Neural progenitor cell (in vitro differentiated cells): ENCODE data around the gene TLE5. TPM values are rescaled to one million over a fixed set of nuclear protein-coding genes. Genes with fewer than 3 reads are reported as not detected.

ENCODE experiments used
- DNase-seq: peaks from one replicate; pipeline ENCODE4 v3.0.0-alpha.2; 2016; ENCODE audit warnings: low spot score
- H2AFZ ChIP-seq: fragments of 200-600 bp; sonication (generic); replicated peaks from 2 replicates; pipeline ENCODE4 v1.6.1; 2016; ENCODE audit warnings: antibody characterized with exemption
- H3F3A ChIP-seq: fragments of 200-600 bp; sonication (generic); 2 replicates; pipeline ENCODE4 v1.6.1; 2016; ENCODE audit warnings: antibody characterized with exemption, low read depth
- H3K27ac ChIP-seq: fragments of 200-600 bp; sonication (generic); 2 replicates; pipeline ENCODE4 v1.5.1; 2016; ENCODE audit warnings: mild to moderate bottlenecking
- H3K27me3 ChIP-seq: fragments of 200-600 bp; sonication (generic); 2 replicates; pipeline ENCODE4 v1.6.1; 2016; ENCODE audit warnings: mild to moderate bottlenecking, moderate library complexity
- H3K36me3 ChIP-seq: fragments of 200-600 bp; sonication (generic); 2 replicates; pipeline ENCODE4 v1.5.1; 2016
- H3K4me1 ChIP-seq: fragments of 200-600 bp; sonication (generic); 2 replicates; pipeline ENCODE4 v1.6.1; 2016; ENCODE audit warnings: mixed run types
- H3K4me2 ChIP-seq: fragments of 200-600 bp; sonication (generic); 2 replicates; pipeline ENCODE4 v1.6.1; 2016
- H3K4me3 ChIP-seq: fragments of 200-600 bp; sonication (generic); 2 replicates; pipeline ENCODE4 v1.5.1; 2016
- H3K79me2 ChIP-seq: fragments of 200-600 bp; sonication (generic); 2 replicates; pipeline ENCODE4 v1.6.1; 2016; ENCODE audit warnings: low read depth
- H3K9ac ChIP-seq: fragments of 200-600 bp; sonication (generic); 2 replicates; pipeline ENCODE4 v1.6.1; 2016
- H3K9me3 ChIP-seq: fragments of 200-600 bp; sonication (generic); 2 replicates; pipeline ENCODE4 v1.5.1; 2016; ENCODE audit warnings: low read depth
- H4K20me1 ChIP-seq: fragments of 200-600 bp; sonication (generic); 2 replicates; pipeline ENCODE4 v1.6.1; 2016; ENCODE audit warnings: low read depth
- H3K27ac Mint-ChIP-seq: 3 replicates; pipeline ENCODE4 v1.8.0; 2021; ENCODE audit warnings: mixed read lengths
- H3K27me3 Mint-ChIP-seq: 2 replicates; pipeline ENCODE4 v1.8.0; 2022; ENCODE audit warnings: low read depth, mild to moderate bottlenecking, inconsistent platforms, moderate library complexity, mixed read lengths; ENCODE audit not compliant: insufficient read depth
- H3K36me3 Mint-ChIP-seq: 3 replicates; pipeline ENCODE4 v1.8.0; 2021; ENCODE audit warnings: mixed read lengths
- H3K4me1 Mint-ChIP-seq: 3 replicates; pipeline ENCODE4 v1.8.0; 2021; ENCODE audit warnings: mixed read lengths
- H3K4me3 Mint-ChIP-seq: 3 replicates; pipeline ENCODE4 v1.8.0; 2021; ENCODE audit warnings: mild to moderate bottlenecking, moderate library complexity, mixed read lengths
- H3K9me3 Mint-ChIP-seq: 3 replicates; pipeline ENCODE4 v1.8.0; 2020; ENCODE audit warnings: mixed read lengths
- EZH2 ChIP-seq: fragments of 200-600 bp; sonication (generic); IDR thresholded peaks from 2 replicates; pipeline ENCODE4 v1.6.1; 2017; ENCODE audit warnings: antibody characterized with exemption, mild to moderate bottlenecking, moderate library complexity
- EZH2phosphoT487 ChIP-seq: fragments of 200-600 bp; sonication (generic); IDR thresholded peaks from 2 replicates; pipeline ENCODE4 v1.6.1; 2017; ENCODE audit warnings: antibody characterized with exemption
- total RNA-seq: library from RNA; depleted of rRNA; stranded (reverse); fragments of >200 nt; gene quantifications from 2 replicates; pipeline ENCODE4 v1.2.3, GENCODE V29; 2015; ENCODE audit warnings: low replicate concordance
- TF ChIP-seq, protein P1 (sequence below): fragments of 200-600 bp; sonication (generic); IDR thresholded peaks from 2 replicates; pipeline ENCODE4 v1.5.1; 2017; ENCODE audit warnings: antibody characterized with exemption, mild to moderate bottlenecking

Gene TLE5
- total RNA-seq, 1 donor from 2014 or later: 54.6 TPM

DNA sequence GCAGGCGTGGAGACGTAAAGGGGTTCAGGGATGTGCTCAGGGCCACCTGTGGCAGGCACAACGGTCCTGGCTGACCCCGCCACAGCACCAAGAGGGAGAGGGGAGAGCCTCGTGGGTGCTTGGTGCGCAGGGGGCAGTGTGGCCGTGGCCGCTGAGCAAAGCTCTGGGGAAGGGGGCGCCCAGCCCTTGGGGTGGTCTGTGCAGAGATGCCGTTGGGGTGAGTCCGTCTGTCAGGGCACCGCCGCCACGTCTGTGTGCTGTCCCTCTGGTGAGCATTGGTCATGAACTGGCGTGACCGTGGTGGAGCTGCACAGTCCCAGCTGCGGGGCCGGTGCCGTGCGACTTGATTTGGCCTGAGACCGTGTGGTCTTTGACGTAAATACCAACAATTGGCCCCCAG is 47.2 kb upstream of the TLE5 start:
- Histone ChIP-seq H3K4me1 (no peaks in the 10 kb centered on the region), H2AFZ (no peak overlapping the region), H3F3A (no peaks in the 10 kb centered on the region), H3K9me3 (no peaks in the 10 kb centered on the region), H3K4me3 (no peak overlapping the region), H3K27ac (no peak overlapping the region), H3K79me2 (peaks cover 33% of the 10 kb centered on the region), H3K9ac (no peak overlapping the region), H4K20me1 (peaks cover 65% of the 10 kb centered on the region), H3K4me2 (no peak overlapping the region), H3K27me3 (no peaks in the 10 kb centered on the region), H3K36me3 (no peaks in the 10 kb centered on the region)
- H3K4me1 Mint-ChIP-seq: peaks cover 18% of the 10 kb centered on the region
- no peaks in the 10 kb centered on the region for H3K36me3 Mint-ChIP-seq
- DNase-seq: no peak
- no peaks in the 10 kb centered on the region for H3K9me3 Mint-ChIP-seq
- H3K27ac Mint-ChIP-seq: no peak overlapping the region
- no peak overlapping the region for H3K4me3 Mint-ChIP-seq
- TF ChIP-seq, protein P1, sequence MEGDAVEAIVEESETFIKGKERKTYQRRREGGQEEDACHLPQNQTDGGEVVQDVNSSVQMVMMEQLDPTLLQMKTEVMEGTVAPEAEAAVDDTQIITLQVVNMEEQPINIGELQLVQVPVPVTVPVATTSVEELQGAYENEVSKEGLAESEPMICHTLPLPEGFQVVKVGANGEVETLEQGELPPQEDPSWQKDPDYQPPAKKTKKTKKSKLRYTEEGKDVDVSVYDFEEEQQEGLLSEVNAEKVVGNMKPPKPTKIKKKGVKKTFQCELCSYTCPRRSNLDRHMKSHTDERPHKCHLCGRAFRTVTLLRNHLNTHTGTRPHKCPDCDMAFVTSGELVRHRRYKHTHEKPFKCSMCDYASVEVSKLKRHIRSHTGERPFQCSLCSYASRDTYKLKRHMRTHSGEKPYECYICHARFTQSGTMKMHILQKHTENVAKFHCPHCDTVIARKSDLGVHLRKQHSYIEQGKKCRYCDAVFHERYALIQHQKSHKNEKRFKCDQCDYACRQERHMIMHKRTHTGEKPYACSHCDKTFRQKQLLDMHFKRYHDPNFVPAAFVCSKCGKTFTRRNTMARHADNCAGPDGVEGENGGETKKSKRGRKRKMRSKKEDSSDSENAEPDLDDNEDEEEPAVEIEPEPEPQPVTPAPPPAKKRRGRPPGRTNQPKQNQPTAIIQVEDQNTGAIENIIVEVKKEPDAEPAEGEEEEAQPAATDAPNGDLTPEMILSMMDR: no peak
- TF ChIP-seq EZH2phosphoT487 (no peak), EZH2 (no peak)
- peaks cover 2% of the 10 kb centered on the region for H3K27me3 Mint-ChIP-seq

DNA sequence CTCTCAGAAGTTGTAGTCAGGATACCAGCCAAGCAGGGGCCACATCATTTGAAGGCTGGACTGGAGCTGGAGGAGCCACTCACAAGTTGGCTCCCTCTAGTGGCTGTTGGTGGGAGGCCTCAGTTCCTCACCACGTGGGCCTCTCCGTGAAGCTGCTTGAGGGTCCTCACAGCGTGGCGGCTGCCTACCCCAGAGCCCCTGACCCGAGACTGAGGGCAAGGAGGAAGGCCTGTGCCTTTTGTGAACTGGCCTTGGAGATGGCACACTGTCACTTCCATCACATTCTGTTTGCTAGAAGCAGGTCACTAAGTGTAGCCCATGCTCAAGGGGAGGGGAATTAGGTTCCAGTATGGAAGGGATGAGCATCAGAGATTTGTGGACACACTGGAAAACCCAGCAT is 46.5 kb upstream of the TLE5 start:
- H3K79me2 ChIP-seq: peaks cover 37% of the 10 kb centered on the region
- DNase-seq: peak; percentile 86

DNA sequence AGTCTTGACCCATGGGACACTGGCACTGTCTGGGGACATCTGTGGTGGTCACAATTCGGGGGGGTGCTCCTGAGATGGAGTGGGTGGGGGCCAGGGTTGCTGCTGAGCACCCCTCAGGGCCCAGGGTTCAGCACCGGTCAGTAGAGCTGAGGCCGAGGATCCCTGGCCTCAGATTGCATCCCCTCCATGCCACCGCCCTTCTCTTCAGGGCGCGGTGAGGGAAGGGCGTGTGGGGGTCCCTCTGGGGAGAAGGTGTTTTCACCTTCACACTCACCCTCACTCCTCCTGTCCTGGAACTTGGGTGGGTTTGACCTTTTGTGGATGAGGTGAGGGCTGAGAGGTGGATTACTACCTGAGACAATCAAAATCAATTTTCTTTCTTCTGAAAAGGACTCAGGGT is 45.4 kb upstream of the TLE5 start:
- H4K20me1 ChIP-seq: peaks cover 72% of the 10 kb centered on the region
- Mint-ChIP-seq H3K4me3 (no peak overlapping the region), H3K9me3 (no peaks in the 10 kb centered on the region), H3K27me3 (peaks cover 2% of the 10 kb centered on the region), H3K4me1 (peaks cover 20% of the 10 kb centered on the region), H3K27ac (peak overlapping the region; percentile 46), H3K36me3 (no peaks in the 10 kb centered on the region)
- H3K79me2 ChIP-seq: peaks cover 47% of the 10 kb centered on the region
- no peak overlapping the region for H2AFZ ChIP-seq
- no peak overlapping the region for H3K9ac ChIP-seq
- no peak overlapping the region for H3K4me2 ChIP-seq
- no peak overlapping the region for H3K27ac ChIP-seq
- H3K9me3 ChIP-seq: no peaks in the 10 kb centered on the region
- no peak for DNase-seq
- H3K27me3 ChIP-seq: no peaks in the 10 kb centered on the region
- peaks cover 7% of the 10 kb centered on the region for H3F3A ChIP-seq
- TF ChIP-seq, protein P1: no peak
- TF ChIP-seq EZH2phosphoT487: no peak
- TF ChIP-seq EZH2: no peak
- no peaks in the 10 kb centered on the region for H3K4me1 ChIP-seq
- H3K4me3 ChIP-seq: no peak overlapping the region
- H3K36me3 ChIP-seq: no peaks in the 10 kb centered on the region

More for the DNA sequence above, 46.5 kb upstream of the TLE5 start:
- Mint-ChIP-seq H3K27me3 (peaks cover 2% of the 10 kb centered on the region), H3K9me3 (no peaks in the 10 kb centered on the region), H3K27ac (no peak overlapping the region), H3K4me1 (peaks cover 22% of the 10 kb centered on the region), H3K4me3 (no peak overlapping the region), H3K36me3 (no peaks in the 10 kb centered on the region)
- H3K27ac ChIP-seq: no peak overlapping the region
- no peak for TF ChIP-seq EZH2phosphoT487
- TF ChIP-seq, protein P1: peak; percentile 83
- H3K4me3 ChIP-seq: no peak overlapping the region
- no peak overlapping the region for H3K4me2 ChIP-seq
- H3K4me1 ChIP-seq: no peaks in the 10 kb centered on the region
- H4K20me1 ChIP-seq: peaks cover 72% of the 10 kb centered on the region
- no peak overlapping the region for H3K9ac ChIP-seq
- H3K27me3 ChIP-seq: no peaks in the 10 kb centered on the region
- no peaks in the 10 kb centered on the region for H3K36me3 ChIP-seq
- H3K9me3 ChIP-seq: no peaks in the 10 kb centered on the region
- H2AFZ ChIP-seq: no peak overlapping the region
- peaks cover 1% of the 10 kb centered on the region for H3F3A ChIP-seq
